Hepatocyte (in vitro differentiated cells): Measurements from ENCODE around the gene RASIP1.
"Not testable (repeated sequence)": the region's sequence is repeated elsewhere in the genome, so short reads cannot be mapped to it uniquely, and the experiment has no call there.

Source experiments
- EZH2phosphoT487 ChIP-seq: fragments of 200-600 bp; sonication (generic); IDR thresholded peaks from one replicate; pipeline ENCODE4 v1.6.1; 2018; ENCODE audit warnings: antibody characterized with exemption, mild to moderate bottlenecking, low read depth, moderate library complexity; ENCODE audit not compliant: unreplicated experiment, severe bottlenecking
- TF ChIP-seq, protein P1 (sequence below): fragments of 200-600 bp; sonication (generic); IDR thresholded peaks from 2 replicates; pipeline ENCODE4 v1.5.1; 2016; ENCODE audit warnings: antibody characterized with exemption, mild to moderate bottlenecking; ENCODE audit not compliant: poor library complexity

DNA sequence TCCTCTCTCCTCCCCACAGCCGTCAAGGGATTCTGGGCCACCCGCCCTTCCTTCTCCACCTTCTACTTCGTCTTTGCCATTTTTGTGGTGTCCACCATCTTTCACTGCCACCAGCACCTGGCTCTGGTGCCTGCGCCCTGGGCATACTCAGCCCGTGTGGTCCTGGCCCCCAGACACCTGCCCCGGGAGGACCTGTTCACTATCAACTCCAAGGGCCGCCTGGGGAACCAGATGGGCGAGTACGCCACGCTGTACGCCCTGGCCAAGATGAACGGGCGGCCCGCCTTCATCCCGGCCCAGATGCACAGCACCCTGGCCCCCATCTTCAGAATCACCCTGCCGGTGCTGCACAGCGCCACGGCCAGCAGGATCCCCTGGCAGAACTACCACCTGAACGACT, 60.4 kb downstream of the RASIP1 start:
- TF ChIP-seq, protein P1, sequence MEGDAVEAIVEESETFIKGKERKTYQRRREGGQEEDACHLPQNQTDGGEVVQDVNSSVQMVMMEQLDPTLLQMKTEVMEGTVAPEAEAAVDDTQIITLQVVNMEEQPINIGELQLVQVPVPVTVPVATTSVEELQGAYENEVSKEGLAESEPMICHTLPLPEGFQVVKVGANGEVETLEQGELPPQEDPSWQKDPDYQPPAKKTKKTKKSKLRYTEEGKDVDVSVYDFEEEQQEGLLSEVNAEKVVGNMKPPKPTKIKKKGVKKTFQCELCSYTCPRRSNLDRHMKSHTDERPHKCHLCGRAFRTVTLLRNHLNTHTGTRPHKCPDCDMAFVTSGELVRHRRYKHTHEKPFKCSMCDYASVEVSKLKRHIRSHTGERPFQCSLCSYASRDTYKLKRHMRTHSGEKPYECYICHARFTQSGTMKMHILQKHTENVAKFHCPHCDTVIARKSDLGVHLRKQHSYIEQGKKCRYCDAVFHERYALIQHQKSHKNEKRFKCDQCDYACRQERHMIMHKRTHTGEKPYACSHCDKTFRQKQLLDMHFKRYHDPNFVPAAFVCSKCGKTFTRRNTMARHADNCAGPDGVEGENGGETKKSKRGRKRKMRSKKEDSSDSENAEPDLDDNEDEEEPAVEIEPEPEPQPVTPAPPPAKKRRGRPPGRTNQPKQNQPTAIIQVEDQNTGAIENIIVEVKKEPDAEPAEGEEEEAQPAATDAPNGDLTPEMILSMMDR: not testable (repeated sequence)
- TF ChIP-seq EZH2phosphoT487: not testable (repeated sequence)
